Testis (tissue), 3 donors: ENCODE measurements around the gene PIK3CB. TPM values are rescaled to one million over a fixed set of nuclear protein-coding genes. Genes with fewer than 3 reads are reported as not detected.
A peak's percentile ranks its signal among the peaks of the same experiment; 100 is the strongest.

Experiments
- DNase-seq: peaks from one replicate; pipeline ENCODE4 v3.0.0-alpha.2; 2019
- H3K27ac ChIP-seq, 2 donors: fragments of 200-600 bp; sonication (generic); one replicate each; pipeline ENCODE4 v1.5.1; 2019
- H3K27me3 ChIP-seq: fragments of 200-600 bp; sonication (generic); one replicate; pipeline ENCODE4 v1.5.1; 2019
- H3K36me3 ChIP-seq: fragments of 200-600 bp; sonication (generic); one replicate; pipeline ENCODE4 v1.5.1; 2017; ENCODE audit warnings: low read depth; ENCODE audit errors: missing control alignments
- H3K4me1 ChIP-seq: fragments of 200-600 bp; sonication (generic); one replicate; pipeline ENCODE4 v1.5.1; 2019
- H3K4me3 ChIP-seq, 2 donors: fragments of 200-600 bp; sonication (generic); one replicate each; pipeline ENCODE4 v1.5.1; 2017 to 2019
- H3K9me3 ChIP-seq: fragments of 200-600 bp; sonication (generic); one replicate; pipeline ENCODE4 v1.5.1; 2017
- POLR2A ChIP-seq: fragments of 450-650 bp; IDR thresholded peaks from one replicate; pipeline ENCODE4 v1.6.1; 2017; ENCODE audit warnings: antibody characterized with exemption, mild to moderate bottlenecking, moderate library complexity
- WGBS, 2 donors: methylation state at CpG; one replicate each; pipeline ENCODE4 v1.1.5; 2018; 5-methylcytosine and 5-hydroxymethylcytosine counted together
- intact Hi-C: fragments of 100-400 bp; cut with DNase I; formaldehyde crosslinking; loops from one replicate; pipeline ENCODE4 v1.15.1; 2023; ENCODE audit warnings: low total_unique reads
- polyA plus RNA-seq: library from polyadenylated mRNA; stranded (reverse); fragments of 350-450 nt; fragmentation: Illumina TruSeq; extraction: RNeasy Lipid Tissue Mini Kit (QIAGEN cat#74804); gene quantifications from one replicate; pipeline ENCODE4 v1.2.3, GENCODE V29; 2014; ENCODE audit warnings: low read depth, low replicate concordance; ENCODE audit not compliant: insufficient read depth
- total RNA-seq, 2 donors: library from RNA; depleted of rRNA; stranded (reverse); fragments of >200 nt; gene quantifications; one replicate each; pipeline ENCODE4 v1.2.3, GENCODE V29; 2016
- TF ChIP-seq, protein P1 (sequence below), 3 experiments: fragments of 450-650 bp in 2 of 3; fragments of 200-600 bp in 1 of 3; sonication (generic) in 1 of 3; IDR thresholded peaks; one replicate each; pipeline ENCODE4 v1.5.1; 2016 to 2019; ENCODE audit warnings: antibody characterized with exemption in 3 of 3, mild to moderate bottlenecking in 2 of 3, moderate library complexity in 1 of 3

The PIK3CB gene
- total and polyA plus RNA-seq, 3 donors from 2014 or later: 14.3 to 27.7 (median 25.9) TPM

DNA sequence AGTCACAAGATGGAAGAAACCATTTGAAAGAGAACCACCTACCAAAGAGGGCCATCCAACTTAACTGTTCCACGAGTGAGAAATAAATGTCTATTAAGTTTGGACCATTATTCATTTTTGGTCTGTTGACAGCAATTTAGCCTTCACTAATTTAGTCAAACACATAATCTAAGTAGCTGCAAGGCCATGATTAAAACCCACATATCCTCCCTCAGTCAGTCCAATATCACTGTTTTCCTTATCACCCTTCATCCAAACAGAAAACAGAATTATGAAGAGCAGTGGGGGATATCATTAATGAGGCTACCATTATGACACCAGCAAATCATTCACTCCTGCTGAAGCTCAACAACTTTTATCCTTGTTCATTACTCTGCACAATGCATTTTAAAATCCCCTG is 52.0 kb downstream of the PIK3CB start:
- no peak overlapping the region for H3K4me3 ChIP-seq
- TF ChIP-seq POLR2A: no peak
- TF ChIP-seq, protein P1, sequence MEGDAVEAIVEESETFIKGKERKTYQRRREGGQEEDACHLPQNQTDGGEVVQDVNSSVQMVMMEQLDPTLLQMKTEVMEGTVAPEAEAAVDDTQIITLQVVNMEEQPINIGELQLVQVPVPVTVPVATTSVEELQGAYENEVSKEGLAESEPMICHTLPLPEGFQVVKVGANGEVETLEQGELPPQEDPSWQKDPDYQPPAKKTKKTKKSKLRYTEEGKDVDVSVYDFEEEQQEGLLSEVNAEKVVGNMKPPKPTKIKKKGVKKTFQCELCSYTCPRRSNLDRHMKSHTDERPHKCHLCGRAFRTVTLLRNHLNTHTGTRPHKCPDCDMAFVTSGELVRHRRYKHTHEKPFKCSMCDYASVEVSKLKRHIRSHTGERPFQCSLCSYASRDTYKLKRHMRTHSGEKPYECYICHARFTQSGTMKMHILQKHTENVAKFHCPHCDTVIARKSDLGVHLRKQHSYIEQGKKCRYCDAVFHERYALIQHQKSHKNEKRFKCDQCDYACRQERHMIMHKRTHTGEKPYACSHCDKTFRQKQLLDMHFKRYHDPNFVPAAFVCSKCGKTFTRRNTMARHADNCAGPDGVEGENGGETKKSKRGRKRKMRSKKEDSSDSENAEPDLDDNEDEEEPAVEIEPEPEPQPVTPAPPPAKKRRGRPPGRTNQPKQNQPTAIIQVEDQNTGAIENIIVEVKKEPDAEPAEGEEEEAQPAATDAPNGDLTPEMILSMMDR (IDR thresholded peaks at IDR 0.05): no peak
- H3K27me3 ChIP-seq: no peaks in the 10 kb centered on the region
- intact Hi-C loops: no loop called here
- no peaks in the 10 kb centered on the region for H3K9me3 ChIP-seq
- WGBS, 2 donors: 82 to 92% methylated on average over 1 of the region's 1 CpG
- DNase-seq: no peak
- H3K27ac ChIP-seq: no peak overlapping the region
- H3K36me3 ChIP-seq: no peaks in the 10 kb centered on the region
- H3K4me1 ChIP-seq: no peaks in the 10 kb centered on the region

DNA sequence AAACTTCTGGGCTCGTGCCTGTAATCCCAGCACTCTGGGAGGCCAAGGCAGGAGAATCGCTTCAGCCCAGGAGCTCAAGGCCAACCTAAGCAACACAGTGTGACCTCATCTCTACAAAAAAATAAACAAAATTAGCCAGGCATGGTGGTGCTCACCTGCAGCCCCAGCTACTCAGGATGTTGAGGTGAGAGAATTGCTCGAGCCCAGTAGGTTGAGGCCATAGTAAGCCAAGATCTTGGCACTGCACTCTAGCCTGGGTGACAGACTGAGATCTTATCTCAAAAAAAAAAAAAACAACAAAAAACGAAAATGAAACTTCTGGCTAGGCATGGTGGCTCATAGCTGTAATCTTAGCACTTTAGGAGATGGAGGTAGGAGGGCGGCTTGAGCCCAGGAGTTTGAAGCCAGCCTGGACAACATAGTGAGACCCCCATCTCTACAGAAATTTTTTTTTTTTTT is 53.7 kb downstream of the PIK3CB start:
- Histone ChIP-seq H3K9me3 (no peaks in the 10 kb centered on the region), H3K4me3 (no peak overlapping the region), H3K27ac (no peak overlapping the region), H3K4me1 (no peaks in the 10 kb centered on the region), H3K27me3 (no peaks in the 10 kb centered on the region), H3K36me3 (no peaks in the 10 kb centered on the region)
- TF ChIP-seq, protein P1 (IDR thresholded peaks at IDR 0.05): no peak
- no peak for TF ChIP-seq POLR2A
- WGBS, 2 donors: 70 to 71% methylated on average over 5 of the region's 5 CpGs
- DNase-seq: no peak
- intact Hi-C loops: no loop called here

DNA sequence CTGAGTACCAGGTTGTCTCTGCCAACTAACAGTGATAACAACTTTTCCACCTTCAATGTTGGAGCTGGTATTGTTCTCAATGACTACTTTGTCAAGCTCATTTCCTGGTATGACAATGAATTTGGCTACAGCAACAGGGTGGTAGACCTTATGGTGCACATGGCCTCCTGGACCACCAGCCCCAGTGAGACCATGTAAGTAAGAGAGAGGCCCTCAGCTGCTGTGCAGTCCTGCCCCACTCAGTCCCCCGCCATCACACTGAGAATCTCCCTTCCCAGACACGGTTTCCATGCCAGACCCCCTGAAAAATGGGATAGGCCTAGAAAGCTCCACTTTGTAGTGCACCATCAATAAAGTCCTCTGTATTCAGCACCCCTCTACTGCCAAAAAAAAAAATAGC is 56.1 kb downstream of the PIK3CB start:
- no peaks in the 10 kb centered on the region for H3K36me3 ChIP-seq
- H3K27ac ChIP-seq: no peak overlapping the region
- intact Hi-C loops: no loop called here
- H3K27me3 ChIP-seq: no peaks in the 10 kb centered on the region
- H3K4me3 ChIP-seq: no peak overlapping the region
- H3K9me3 ChIP-seq: no peaks in the 10 kb centered on the region
- peaks cover 7% of the 10 kb centered on the region for H3K4me1 ChIP-seq
- no peak for DNase-seq
- 90 to 94% methylated on average over 2 of the region's 2 CpGs for WGBS, 2 donors
- TF ChIP-seq POLR2A: no peak
- TF ChIP-seq, protein P1 (IDR thresholded peaks at IDR 0.05): no peak

DNA sequence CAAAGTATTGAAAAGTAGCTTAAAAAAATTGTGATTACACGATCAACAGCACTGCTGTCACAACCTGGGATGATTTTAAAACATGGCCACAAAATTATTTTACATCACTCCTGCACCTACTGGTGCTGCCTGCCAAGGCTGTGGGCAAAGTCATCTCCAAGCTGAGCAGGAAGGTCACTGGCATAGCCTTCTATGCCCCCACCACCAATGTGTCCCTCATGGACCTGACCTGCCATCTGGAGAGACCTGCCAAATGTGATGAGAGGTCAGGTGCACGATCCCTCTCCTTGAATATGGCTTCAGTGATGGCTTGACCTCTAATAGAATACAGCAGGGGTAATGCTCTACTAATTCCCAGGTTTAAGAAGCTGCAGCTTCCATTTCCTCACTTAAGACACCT is 57.8 kb downstream of the PIK3CB start:
- TF ChIP-seq, protein P1 (IDR thresholded peaks at IDR 0.05): no peak
- no peak for TF ChIP-seq POLR2A
- no peaks in the 10 kb centered on the region for H3K9me3 ChIP-seq
- WGBS, 2 donors: 93 to 95% methylated on average over 2 of the region's 2 CpGs

DNA sequence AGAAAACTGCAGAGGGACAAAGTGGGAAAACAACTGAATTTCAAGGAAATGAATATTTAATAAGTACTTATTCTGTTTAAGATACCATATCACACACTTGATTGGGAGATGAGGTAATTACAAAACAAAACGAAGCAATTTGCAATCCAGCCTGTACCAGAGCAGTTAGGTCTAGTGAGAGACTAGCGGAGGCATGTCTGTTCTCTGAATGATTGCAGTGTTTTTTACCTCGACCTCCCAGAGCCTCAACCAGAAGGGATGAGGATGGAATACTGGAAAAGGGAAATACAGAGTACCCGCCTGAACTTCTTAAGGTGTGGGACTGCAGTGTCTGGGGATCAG is 59.5 kb downstream of the PIK3CB start:
- Histone ChIP-seq H3K4me1 (peaks cover 7% of the 10 kb centered on the region), H3K27ac (peak overlapping the region in 1 of 2 donors; percentile 53), H3K9me3 (no peaks in the 10 kb centered on the region), H3K4me3 (no peak overlapping the region), H3K36me3 (no peaks in the 10 kb centered on the region), H3K27me3 (no peaks in the 10 kb centered on the region)
- no peak for DNase-seq
- intact Hi-C loops: no loop called here
- WGBS, 2 donors: 60 to 62% methylated on average over 4 of the region's 4 CpGs
- no peak for TF ChIP-seq POLR2A
- TF ChIP-seq, protein P1 (IDR thresholded peaks at IDR 0.05): no peak

More for the DNA sequence above, 57.8 kb downstream of the PIK3CB start:
- Histone ChIP-seq H3K27ac (no peak overlapping the region), H3K27me3 (no peaks in the 10 kb centered on the region), H3K36me3 (no peaks in the 10 kb centered on the region), H3K4me3 (no peak overlapping the region), H3K4me1 (peaks cover 7% of the 10 kb centered on the region)
- no peak for DNase-seq
- intact Hi-C loops: no loop called here
